IMR-90 (cell line): ENCODE measurements around the gene POLR1B. TPM values are rescaled to one million over a fixed set of nuclear protein-coding genes. Genes with fewer than 3 reads are reported as not detected.

Experiments used
- ATAC-seq: fragments of 200-7000 bp; cut with Tn5 transposase; 2 replicates; pipeline ENCODE4 v1.9.1; 2020; ENCODE audit warnings: low read depth, mild to moderate bottlenecking, moderate library complexity
- BruUV-seq: library from RNA; stranded (reverse); fragments of 400-500 nt; replicated peaks from 2 replicates; lab custom pipeline; 2021; lab: Mats Ljungman, UMichigan
- CTCF ChIA-PET: fragments of 300-600 bp; formaldehyde crosslinking; extraction: SDS; loops from one replicate; lab custom pipeline; 2021; ENCODE audit warnings: antibody characterized with exemption; lab: Yijun Ruan, JAX
- POLR2A ChIA-PET: fragments of 300-600 bp; sonication (Branson Sonifier 250); formaldehyde crosslinking; loops from one replicate; lab custom pipeline; 2022; ENCODE audit warnings: antibody characterized with exemption; ENCODE audit not compliant: unreplicated experiment; lab: Charles Lee
- DNase-seq: peaks from one replicate; pipeline ENCODE4 v3.0.0; 2013
- H2AFZ ChIP-seq: replicated peaks from 2 replicates; pipeline ENCODE3; 2013; ENCODE audit warnings: low read length, mild to moderate bottlenecking; ENCODE audit not compliant: poor library complexity
- H2AK5ac ChIP-seq: 2 replicates; pipeline ENCODE4 v1.6.1; 2013; ENCODE audit warnings: low read depth, low read length, inconsistent platforms
- H2AK9ac ChIP-seq: replicated peaks from 2 replicates; pipeline ENCODE3; 2013; ENCODE audit warnings: mild to moderate bottlenecking, low read depth, low read length, moderate library complexity; ENCODE audit not compliant: poor library complexity
- H2BK120ac ChIP-seq: 2 replicates; pipeline ENCODE4 v1.6.1; 2013; ENCODE audit warnings: low read depth, low read length, inconsistent platforms
- H2BK15ac ChIP-seq: 3 replicates; pipeline ENCODE4 v1.6.1; 2013; ENCODE audit warnings: low read depth, low read length, inconsistent platforms
- H2BK20ac ChIP-seq: 2 replicates; pipeline ENCODE4 v1.6.1; 2013; ENCODE audit warnings: low read depth, mild to moderate bottlenecking, inconsistent platforms, low read length, moderate library complexity
- H2BK5ac ChIP-seq: 2 replicates; pipeline ENCODE4 v1.6.1; 2013; ENCODE audit warnings: mild to moderate bottlenecking, low read depth, low read length, inconsistent platforms; ENCODE audit not compliant: poor library complexity, severe bottlenecking
- H3K14ac ChIP-seq: replicated peaks from 2 replicates; pipeline ENCODE4 v1.6.1; 2013; ENCODE audit warnings: low read depth, low read length, inconsistent platforms
- H3K18ac ChIP-seq: 2 replicates; pipeline ENCODE4 v1.6.1; 2013; ENCODE audit warnings: low read depth, low read length, control low read depth
- H3K23ac ChIP-seq: 2 replicates; pipeline ENCODE4 v1.6.1; 2013; ENCODE audit warnings: low read depth, low read length, inconsistent platforms
- H3K27ac ChIP-seq: 2 replicates; pipeline ENCODE4 v1.5.1; 2013; ENCODE audit warnings: mild to moderate bottlenecking, control low read depth, low read length; ENCODE audit not compliant: insufficient read depth
- H3K27me3 ChIP-seq: 2 replicates; pipeline ENCODE4 v1.6.1; 2013; ENCODE audit warnings: low read length; ENCODE audit not compliant: control insufficient read depth, insufficient read depth
- H3K36me3 ChIP-seq: 2 replicates; pipeline ENCODE4 v1.6.1; 2013; ENCODE audit warnings: low read length, mixed read lengths; ENCODE audit not compliant: control insufficient read depth, insufficient read depth
- H3K4ac ChIP-seq: 2 replicates; pipeline ENCODE4 v1.6.1; 2013; ENCODE audit warnings: low read depth, low read length, inconsistent platforms
- H3K4me1 ChIP-seq: 2 replicates; pipeline ENCODE4 v1.6.1; 2013; ENCODE audit warnings: low read length, mixed read lengths; ENCODE audit not compliant: control insufficient read depth, insufficient read depth
- H3K4me2 ChIP-seq: 2 replicates; pipeline ENCODE4 v1.6.1; 2013; ENCODE audit warnings: low read depth, mild to moderate bottlenecking, control low read depth, low read length, moderate library complexity
- H3K4me3 ChIP-seq: 2 replicates; pipeline ENCODE4 v1.5.1; 2013; ENCODE audit warnings: low read depth, mild to moderate bottlenecking, control low read depth, low read length, moderate library complexity; ENCODE audit not compliant: insufficient read depth
- H3K56ac ChIP-seq: 2 replicates; pipeline ENCODE4 v1.6.1; 2013; ENCODE audit warnings: low read length, inconsistent platforms; ENCODE audit not compliant: insufficient read depth; ENCODE audit errors: extremely low read depth
- H3K79me1 ChIP-seq, 2 experiments: 2 replicates each; pipeline ENCODE4 v1.6.1; 2013; ENCODE audit warnings: low read length in 2 of 2, inconsistent platforms in 1 of 2, low read depth in 1 of 2
- H3K9ac ChIP-seq: 2 replicates; pipeline ENCODE4 v1.6.1; 2013; ENCODE audit warnings: low read depth, low read length, control low read depth
- H3K9me1 ChIP-seq: 2 replicates; pipeline ENCODE4 v1.6.1; 2013; ENCODE audit warnings: low read length, inconsistent platforms; ENCODE audit not compliant: insufficient read depth
- H3K9me3 ChIP-seq: 2 replicates; pipeline ENCODE4 v1.6.1; 2013; ENCODE audit warnings: low read length; ENCODE audit not compliant: control insufficient read depth, insufficient read depth
- H4K20me1 ChIP-seq: 2 replicates; pipeline ENCODE4 v1.6.1; 2013; ENCODE audit warnings: low read length, inconsistent platforms; ENCODE audit not compliant: insufficient read depth
- H4K5ac ChIP-seq: 2 replicates; pipeline ENCODE4 v1.6.1; 2013; ENCODE audit warnings: mild to moderate bottlenecking, low read depth, low read length, control low read depth
- H4K8ac ChIP-seq, 2 experiments: 2 replicates each; pipeline ENCODE4 v1.6.1; 2013; ENCODE audit warnings: low read depth in 2 of 2, low read length in 2 of 2, control low read depth in 1 of 2, inconsistent platforms in 1 of 2
- H4K91ac ChIP-seq: 2 replicates; pipeline ENCODE4 v1.6.1; 2013; ENCODE audit warnings: low read depth, low read length, inconsistent platforms; ENCODE audit not compliant: insufficient read depth
- BHLHE40 ChIP-seq: fragments of 150-350 bp; IDR thresholded peaks from 2 replicates; pipeline ENCODE4 v1.6.1; 2016; ENCODE audit warnings: mild to moderate bottlenecking, low read depth, low read length
- MAFK ChIP-seq: IDR thresholded peaks from 2 replicates; pipeline ENCODE4 v1.6.1; 2012; ENCODE audit warnings: low read depth, low read length, improper control_type of control experiment
- NFE2L2 ChIP-seq: fragments of 150-350 bp; IDR thresholded peaks from 2 replicates; pipeline ENCODE4 v1.6.1; 2016; ENCODE audit warnings: low read depth, mild to moderate bottlenecking, low read length
- POLR2A ChIP-seq: IDR thresholded peaks from 2 replicates; pipeline ENCODE4 v1.6.1; 2012; ENCODE audit warnings: mild to moderate bottlenecking, low read depth, low read length
- RCOR1 ChIP-seq: IDR thresholded peaks from 2 replicates; pipeline ENCODE4 v1.6.1; 2012; ENCODE audit warnings: mild to moderate bottlenecking, low read length, improper control_type of control experiment; ENCODE audit not compliant: insufficient replicate concordance
- SMC3 ChIP-seq: fragments of 150-350 bp; IDR thresholded peaks from 2 replicates; pipeline ENCODE4 v1.6.1; 2016; ENCODE audit warnings: low read depth, mild to moderate bottlenecking, antibody characterized with exemption, low read length, moderate library complexity
- WGBS, 2 experiments: methylation state at CpG; one replicate each; pipeline versions ENCODE4 v1.1.5 to v1.1.7; 2013; ENCODE audit warnings: missing lambda C conversion rate in 2 of 2; ENCODE audit not compliant: insufficient read length in 1 of 2; ENCODE audit errors: extremely low coverage in 2 of 2; 5-methylcytosine and 5-hydroxymethylcytosine counted together
- dilution Hi-C: fragments of 300-500 bp; cut with HindIII; formaldehyde crosslinking; loops from one replicate; pipeline ENCODE4 v1.14.3; 2018; ENCODE audit warnings: low sequenced_read_pairs; ENCODE audit not compliant: unreplicated experiment
- in situ Hi-C: fragments of 300-500 bp; cut with MboI; formaldehyde crosslinking; loops from 3 replicates; pipeline ENCODE4 v1.14.3; 2019; ENCODE audit warnings: low sequenced_read_pairs, inconsistent platforms, mixed read lengths
- intact Hi-C: fragments of 100-400 bp; cut with micrococcal nuclease; formaldehyde crosslinking; loops from 2 replicates; pipeline ENCODE4 v1.10.0; 2022
- polyA plus RNA-seq, 3 experiments: library from polyadenylated mRNA; depleted of rRNA; stranded (reverse); fragments of >200 nt; gene quantifications; 2 replicates each; pipeline ENCODE4 v1.2.3, GENCODE V29; 2012; ENCODE audit warnings: low replicate concordance in 1 of 3
- total RNA-seq: library from RNA; depleted of rRNA; stranded (reverse); fragments of >200 nt; gene quantifications from 2 replicates; pipeline ENCODE4 v1.2.3, GENCODE V29; 2012
- TF ChIP-seq, protein P1 (sequence below): fragments of 150-350 bp; IDR thresholded peaks from 2 replicates; pipeline ENCODE4 v1.6.1; 2017; ENCODE audit warnings: mild to moderate bottlenecking, antibody characterized with exemption, low read length, low read depth

Gene POLR1B
- total and polyA plus RNA-seq, 2 of the 4 experiments (the other 2 are of a cell fraction) = 10.5 to 24.6 TPM

DNA sequence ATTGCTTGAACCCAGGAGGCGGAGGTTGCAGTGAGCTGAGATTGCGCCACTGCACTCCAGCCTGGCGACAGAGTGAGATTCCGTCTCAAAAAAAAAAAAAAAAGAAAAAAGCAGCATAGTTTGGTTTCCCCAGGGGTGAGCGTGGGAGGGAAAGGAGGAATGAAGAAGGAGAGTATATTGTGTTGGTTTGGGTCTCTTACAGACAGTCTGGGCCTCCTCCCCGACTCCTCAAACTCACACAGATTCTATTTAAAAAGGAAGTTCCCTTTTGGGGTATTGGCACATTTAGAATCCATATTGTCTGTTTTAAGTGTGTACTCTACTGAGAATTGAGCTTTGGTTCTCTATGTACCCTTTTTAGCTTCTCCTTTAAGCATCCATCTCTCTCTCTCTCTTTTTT is 76.1 kb downstream of the POLR1B start:
- Histone ChIP-seq H3K27ac (no peak overlapping the region), H3K27me3 (peaks cover 5% of the 10 kb centered on the region), H2BK20ac (no peak overlapping the region), H3K4ac (no peak overlapping the region), H3K79me1 (no peaks in the 10 kb centered on the region), H4K8ac (no peak overlapping the region), H4K5ac (no peak overlapping the region), H2AK5ac (no peak overlapping the region), H2AFZ (no peak overlapping the region), H2AK9ac (no peak overlapping the region), H3K18ac (no peak overlapping the region), H3K4me2 (no peak overlapping the region), H2BK5ac (no peak overlapping the region), H3K36me3 (no peaks in the 10 kb centered on the region), H3K9me3 (no peaks in the 10 kb centered on the region), H4K91ac (no peak overlapping the region), H2BK120ac (no peak overlapping the region), H3K4me3 (no peak overlapping the region), H4K20me1 (no peaks in the 10 kb centered on the region), H3K4me1 (peaks cover 7% of the 10 kb centered on the region), H3K14ac (no peak overlapping the region), H3K56ac (no peak overlapping the region), H3K23ac (no peak overlapping the region), H3K9me1 (peaks cover 14% of the 10 kb centered on the region), H3K9ac (no peak overlapping the region), H2BK15ac (no peak overlapping the region)
- ATAC-seq (no peak), DNase-seq (no peak)
- ChIA-PET POLR2A (interaction anchor here (0.6 kb wide), 1 partner anchor 17 kb away, joined by 17 read pairs; no protein-coding TSS in a partner anchor), CTCF (no interaction called here)
- in situ Hi-C loops (no loop called here), dilution Hi-C loops (no loop called here), intact Hi-C loops (no loop called here)
- WGBS, 2 experiments = no CpG with 5 or more reads among the region's 6 CpGs
- BruUV-seq = no TSS peak
- TF ChIP-seq RCOR1 (no peak), POLR2A (no peak), SMC3 (no peak), MAFK (no peak), BHLHE40 (no peak), NFE2L2 (no peak)
- TF ChIP-seq, protein P1, sequence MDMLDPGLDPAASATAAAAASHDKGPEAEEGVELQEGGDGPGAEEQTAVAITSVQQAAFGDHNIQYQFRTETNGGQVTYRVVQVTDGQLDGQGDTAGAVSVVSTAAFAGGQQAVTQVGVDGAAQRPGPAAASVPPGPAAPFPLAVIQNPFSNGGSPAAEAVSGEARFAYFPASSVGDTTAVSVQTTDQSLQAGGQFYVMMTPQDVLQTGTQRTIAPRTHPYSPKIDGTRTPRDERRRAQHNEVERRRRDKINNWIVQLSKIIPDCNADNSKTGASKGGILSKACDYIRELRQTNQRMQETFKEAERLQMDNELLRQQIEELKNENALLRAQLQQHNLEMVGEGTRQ = no peak
